RWPE2 (cell line): ENCODE measurements around the gene EPB41L4A.
A peak's percentile ranks its signal among the peaks of the same experiment; 100 is the strongest.
"Not testable (repeated sequence)": the region's sequence is repeated elsewhere in the genome, so short reads cannot be mapped to it uniquely, and the experiment has no call there.

Experiments used
- ATAC-seq: fragments of 200-7000 bp; cut with Tn5 transposase; 3 replicates; pipeline ENCODE4 v1.9.1; 2021; ENCODE audit warnings: low read depth
- DNase-seq: peaks from one replicate; pipeline ENCODE4 v3.0.0-alpha.2; 2020; ENCODE audit warnings: low spot score
- H3K27ac ChIP-seq: fragments of 450-650 bp; 2 replicates; pipeline ENCODE4 v1.5.1; 2017; ENCODE audit warnings: mild to moderate bottlenecking; ENCODE audit not compliant: poor library complexity, severe bottlenecking
- H3K27me3 ChIP-seq: fragments of 250-450 bp; sonication (Bioruptor Pico); 2 replicates; pipeline ENCODE4 v1.5.1; 2021; ENCODE audit warnings: mild to moderate bottlenecking, moderate library complexity; ENCODE audit not compliant: insufficient read depth, poor library complexity, severe bottlenecking
- H3K36me3 ChIP-seq: fragments of 250-450 bp; sonication (Bioruptor Pico); 2 replicates; pipeline ENCODE4 v1.5.1; 2020; ENCODE audit warnings: low read depth, mild to moderate bottlenecking, moderate library complexity
- H3K4me1 ChIP-seq: fragments of 250-450 bp; sonication (Bioruptor Pico); 2 replicates; pipeline ENCODE4 v1.5.1; 2021; ENCODE audit warnings: mild to moderate bottlenecking, moderate library complexity; ENCODE audit not compliant: insufficient read depth, poor library complexity, severe bottlenecking
- H3K4me3 ChIP-seq: fragments of 250-450 bp; sonication (Bioruptor Pico); 2 replicates; pipeline ENCODE4 v1.5.1; 2021; ENCODE audit warnings: mild to moderate bottlenecking, moderate library complexity; ENCODE audit not compliant: severe bottlenecking
- H3K9me3 ChIP-seq: fragments of 250-450 bp; sonication (Bioruptor Pico); 2 replicates; pipeline ENCODE4 v1.5.1; 2021; ENCODE audit warnings: mild to moderate bottlenecking, moderate library complexity; ENCODE audit not compliant: severe bottlenecking
- TF ChIP-seq, protein P1 (sequence below): fragments of 450-650 bp; IDR thresholded peaks from one replicate; pipeline ENCODE4 v1.5.1; 2017; ENCODE audit warnings: mild to moderate bottlenecking, moderate library complexity; ENCODE audit not compliant: poor library complexity, severe bottlenecking

The EPB41L4A gene

GRCh38 chr5:112419164-112419985 lies at the start of gene EPB41L4A:
Gene EPB41L4A (minus strand): TSS chr5:112419277. CDS start chr5:112419039, 238 bp downstream.
- ATAC-seq: peak; percentile 25

GRCh38 chr5:112467485-112467884 lies 48.4 kb upstream of the EPB41L4A start:
- Histone ChIP-seq H3K9me3 (no peaks in the 10 kb centered on the region), H3K36me3 (no peaks in the 10 kb centered on the region), H3K4me1 (no peaks in the 10 kb centered on the region), H3K27ac (no peak overlapping the region), H3K4me3 (no peak overlapping the region), H3K27me3 (no peaks in the 10 kb centered on the region)
- TF ChIP-seq, protein P1, sequence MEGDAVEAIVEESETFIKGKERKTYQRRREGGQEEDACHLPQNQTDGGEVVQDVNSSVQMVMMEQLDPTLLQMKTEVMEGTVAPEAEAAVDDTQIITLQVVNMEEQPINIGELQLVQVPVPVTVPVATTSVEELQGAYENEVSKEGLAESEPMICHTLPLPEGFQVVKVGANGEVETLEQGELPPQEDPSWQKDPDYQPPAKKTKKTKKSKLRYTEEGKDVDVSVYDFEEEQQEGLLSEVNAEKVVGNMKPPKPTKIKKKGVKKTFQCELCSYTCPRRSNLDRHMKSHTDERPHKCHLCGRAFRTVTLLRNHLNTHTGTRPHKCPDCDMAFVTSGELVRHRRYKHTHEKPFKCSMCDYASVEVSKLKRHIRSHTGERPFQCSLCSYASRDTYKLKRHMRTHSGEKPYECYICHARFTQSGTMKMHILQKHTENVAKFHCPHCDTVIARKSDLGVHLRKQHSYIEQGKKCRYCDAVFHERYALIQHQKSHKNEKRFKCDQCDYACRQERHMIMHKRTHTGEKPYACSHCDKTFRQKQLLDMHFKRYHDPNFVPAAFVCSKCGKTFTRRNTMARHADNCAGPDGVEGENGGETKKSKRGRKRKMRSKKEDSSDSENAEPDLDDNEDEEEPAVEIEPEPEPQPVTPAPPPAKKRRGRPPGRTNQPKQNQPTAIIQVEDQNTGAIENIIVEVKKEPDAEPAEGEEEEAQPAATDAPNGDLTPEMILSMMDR: no peak
- DNase-seq (no peak), ATAC-seq (no peak)

More at GRCh38 chr5:112419164-112419985, at the start of gene EPB41L4A:
- H3K4me3 ChIP-seq: peak within 1 kb of the TSS; percentile 61
- no peaks in the 10 kb centered on the region for H3K9me3 ChIP-seq
- TF ChIP-seq, protein P1: no peak
- H3K27me3 ChIP-seq: peaks cover 31% of the 10 kb centered on the region
- peak within 1 kb of the TSS; percentile 0 for H3K27ac ChIP-seq
- no peaks in the 10 kb centered on the region for H3K36me3 ChIP-seq
- no peaks in the 10 kb centered on the region for H3K4me1 ChIP-seq
- DNase-seq: peak; percentile 77

DNA sequence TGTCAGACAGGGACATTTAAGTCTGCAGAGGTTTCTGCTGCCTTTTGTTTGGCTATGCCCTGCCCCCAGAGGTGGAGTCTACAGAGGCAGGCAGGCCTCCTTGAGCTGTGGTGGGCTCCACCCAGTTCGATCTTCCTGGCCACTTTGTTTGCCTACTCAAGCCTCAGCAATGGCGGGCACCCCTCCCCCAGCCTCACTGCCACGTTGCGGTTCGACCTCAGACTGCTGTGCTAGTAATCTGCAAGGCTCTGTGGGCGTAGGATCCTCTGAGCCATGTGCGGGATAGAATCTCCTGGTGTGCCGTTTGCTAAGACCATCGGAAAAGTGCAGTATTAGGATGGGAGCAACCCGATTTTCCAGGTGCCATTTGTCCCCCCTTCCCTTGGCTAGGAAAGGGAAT lies 47.2 kb upstream of the EPB41L4A start:
- not testable (repeated sequence) for ATAC-seq, H3K4me1 ChIP-seq, H3K27ac ChIP-seq, H3K9me3 ChIP-seq, H3K4me3 ChIP-seq, H3K36me3 ChIP-seq, H3K27me3 ChIP-seq, DNase-seq

DNA sequence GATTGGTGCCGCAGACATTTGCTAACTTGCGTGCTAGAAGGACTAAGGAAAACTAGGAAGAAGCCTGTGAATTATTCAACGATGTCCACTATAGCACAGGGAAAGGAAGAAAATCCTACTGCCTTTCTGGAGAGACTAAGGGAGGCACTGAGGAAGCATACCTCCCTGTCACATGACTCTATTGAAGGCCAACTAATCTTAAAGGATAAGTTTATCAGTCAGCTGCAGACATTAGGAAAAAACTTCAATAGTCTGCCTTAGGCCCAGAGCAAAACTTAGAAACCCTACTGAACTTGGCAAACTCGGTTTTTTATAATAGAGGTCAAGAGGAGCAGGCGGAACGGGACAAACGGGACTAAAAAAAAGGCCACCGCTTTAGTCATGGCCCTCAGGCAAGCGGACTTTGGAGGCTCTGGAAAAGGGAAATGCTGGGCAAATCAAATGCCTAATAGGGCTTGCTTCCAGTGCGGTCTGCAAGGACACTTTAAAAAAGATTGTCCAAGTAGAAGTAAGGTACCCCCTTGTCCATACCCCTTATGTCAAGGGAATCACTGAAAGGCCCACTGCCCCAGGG lies 28.2 kb upstream of the EPB41L4A start:
- DNase-seq, H3K36me3 ChIP-seq, H3K27me3 ChIP-seq, H3K4me1 ChIP-seq, H3K9me3 ChIP-seq, H3K4me3 ChIP-seq, ATAC-seq, H3K27ac ChIP-seq: not testable (repeated sequence)

GRCh38 chr5:112445626-112446350 lies 26.7 kb upstream of the EPB41L4A start:
- TF ChIP-seq, protein P1: no peak
- H3K4me3 ChIP-seq: no peak overlapping the region
- H3K36me3 ChIP-seq: no peaks in the 10 kb centered on the region
- ATAC-seq: no peak
- peaks cover 2% of the 10 kb centered on the region for H3K9me3 ChIP-seq
- no peaks in the 10 kb centered on the region for H3K27me3 ChIP-seq
- DNase-seq: no peak
- H3K27ac ChIP-seq: no peak overlapping the region
- no peaks in the 10 kb centered on the region for H3K4me1 ChIP-seq

- not testable (repeated sequence) for H3K4me3 ChIP-seq, H3K4me1 ChIP-seq, H3K27me3 ChIP-seq, H3K27ac ChIP-seq, DNase-seq, H3K9me3 ChIP-seq, H3K36me3 ChIP-seq, ATAC-seq
Observed at GRCh38 chr5:112443932-112444331, 24.9 kb upstream of the EPB41L4A start.
